Measurements from ENCODE around the gene HIVEP1. TPM values are rescaled to one million over a fixed set of nuclear protein-coding genes. Genes with fewer than 3 reads are reported as not detected.
A peak's percentile ranks its signal among the peaks of the same experiment; 100 is the strongest.

The HIVEP1 gene
- total RNA-seq, 1 donor from 2014 or later, result 37.4 TPM

DNA sequence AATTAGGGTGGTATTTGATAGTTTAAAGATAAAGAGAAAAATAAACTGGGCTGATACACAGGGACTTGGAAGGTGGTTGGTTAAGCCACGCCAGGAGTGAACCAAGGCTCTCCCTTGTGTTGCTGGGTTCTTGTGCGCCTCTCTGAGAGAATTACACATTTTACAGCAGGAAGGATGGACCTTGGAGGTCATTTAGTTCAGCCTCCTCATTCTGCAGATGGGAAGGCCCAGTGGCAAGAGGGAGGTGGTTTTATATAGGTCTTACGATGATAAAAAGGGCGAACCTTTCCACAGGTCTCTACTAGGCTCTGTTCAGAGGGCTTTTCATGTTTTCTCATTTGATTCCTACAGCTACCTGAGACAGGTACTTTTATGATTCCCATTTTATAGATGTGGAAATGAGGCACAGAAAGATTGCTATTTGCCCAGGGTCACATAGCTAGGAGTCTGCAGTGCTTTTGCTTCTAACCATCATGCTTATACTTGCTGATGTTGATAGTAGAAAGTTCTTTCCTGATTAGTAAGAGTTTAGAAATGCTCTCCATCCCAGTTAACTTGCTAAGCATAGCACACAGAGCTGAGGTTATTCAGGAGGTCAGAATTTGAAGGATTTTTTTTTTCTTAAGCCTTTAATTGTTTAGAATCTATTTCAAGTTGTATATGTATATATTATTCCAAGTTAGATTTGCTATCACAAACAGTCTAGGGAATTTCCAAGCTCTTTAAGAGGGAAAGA is 12.8 kb downstream of the HIVEP1 start:
- Mint-ChIP-seq H3K9me3 (peaks cover 6% of the 10 kb centered on the region), H3K4me3 (peak overlapping the region; percentile 4), H3K4me1 (ENCODE audit: unreplicated experiment) (peaks cover 15% of the 10 kb centered on the region), H3K36me3 (peaks cover 59% of the 10 kb centered on the region), H3K27me3 (no peaks in the 10 kb centered on the region), H3K27ac (peak overlapping the region; percentile 44)
- DNase-seq (ENCODE audit: extremely low spot score, unreplicated experiment), result no peak
- TF ChIP-seq, protein P1, sequence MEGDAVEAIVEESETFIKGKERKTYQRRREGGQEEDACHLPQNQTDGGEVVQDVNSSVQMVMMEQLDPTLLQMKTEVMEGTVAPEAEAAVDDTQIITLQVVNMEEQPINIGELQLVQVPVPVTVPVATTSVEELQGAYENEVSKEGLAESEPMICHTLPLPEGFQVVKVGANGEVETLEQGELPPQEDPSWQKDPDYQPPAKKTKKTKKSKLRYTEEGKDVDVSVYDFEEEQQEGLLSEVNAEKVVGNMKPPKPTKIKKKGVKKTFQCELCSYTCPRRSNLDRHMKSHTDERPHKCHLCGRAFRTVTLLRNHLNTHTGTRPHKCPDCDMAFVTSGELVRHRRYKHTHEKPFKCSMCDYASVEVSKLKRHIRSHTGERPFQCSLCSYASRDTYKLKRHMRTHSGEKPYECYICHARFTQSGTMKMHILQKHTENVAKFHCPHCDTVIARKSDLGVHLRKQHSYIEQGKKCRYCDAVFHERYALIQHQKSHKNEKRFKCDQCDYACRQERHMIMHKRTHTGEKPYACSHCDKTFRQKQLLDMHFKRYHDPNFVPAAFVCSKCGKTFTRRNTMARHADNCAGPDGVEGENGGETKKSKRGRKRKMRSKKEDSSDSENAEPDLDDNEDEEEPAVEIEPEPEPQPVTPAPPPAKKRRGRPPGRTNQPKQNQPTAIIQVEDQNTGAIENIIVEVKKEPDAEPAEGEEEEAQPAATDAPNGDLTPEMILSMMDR (conservative IDR thresholded peaks at IDR 0.05), result no peak

DNA sequence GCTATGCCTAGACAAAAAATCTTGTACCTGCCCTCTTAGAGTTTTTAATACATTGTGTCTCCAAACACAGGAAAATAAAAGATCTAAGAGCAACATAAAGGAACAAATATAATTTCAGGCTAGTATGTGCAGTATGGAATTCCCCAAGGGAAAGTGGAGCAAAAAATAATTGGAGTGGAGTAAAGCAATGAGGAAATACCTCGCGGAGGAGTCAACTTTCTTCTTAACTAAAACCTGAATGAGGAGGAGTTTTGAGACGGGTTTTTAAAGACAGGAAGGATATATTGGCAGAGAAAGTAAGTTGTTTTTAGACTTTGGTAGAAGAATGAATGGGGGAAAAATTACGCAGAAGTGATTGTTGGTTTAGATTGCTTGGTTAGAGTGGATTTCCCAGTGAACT is 14.0 kb downstream of the HIVEP1 start:
- H3K4me3 Mint-ChIP-seq, result no peak overlapping the region
- H3K27me3 Mint-ChIP-seq, result no peaks in the 10 kb centered on the region
- peaks cover 15% of the 10 kb centered on the region for H3K9me3 Mint-ChIP-seq
- H3K36me3 Mint-ChIP-seq, result peaks cover 62% of the 10 kb centered on the region
- no peak overlapping the region for H3K27ac Mint-ChIP-seq
- H3K4me1 Mint-ChIP-seq (ENCODE audit: unreplicated experiment), result peaks cover 15% of the 10 kb centered on the region
- DNase-seq (ENCODE audit: extremely low spot score, unreplicated experiment), result no peak
- TF ChIP-seq, protein P1 (conservative IDR thresholded peaks at IDR 0.05), result no peak

DNA sequence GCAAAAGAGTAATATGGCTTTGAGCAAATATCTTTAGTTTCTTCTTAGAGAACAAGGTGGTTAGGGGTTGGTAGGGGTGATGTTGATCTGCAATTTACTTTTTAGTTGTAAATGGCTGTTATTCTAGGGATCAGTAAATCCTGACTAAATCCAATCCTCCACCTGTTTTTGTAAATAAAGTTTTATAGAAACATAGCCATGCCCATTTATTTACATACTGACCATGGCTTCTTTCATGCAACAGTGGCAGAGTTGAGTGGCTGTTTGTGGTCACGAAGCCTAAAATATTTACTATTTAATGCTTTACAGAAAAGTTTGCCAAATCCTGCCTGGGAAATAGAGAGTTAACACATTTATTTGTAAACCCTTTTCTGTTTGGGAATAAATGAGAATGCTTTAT is 14.7 kb downstream of the HIVEP1 start:
- Mint-ChIP-seq H3K4me3 (no peak overlapping the region), H3K9me3 (peaks cover 16% of the 10 kb centered on the region), H3K27ac (no peak overlapping the region), H3K36me3 (peaks cover 62% of the 10 kb centered on the region), H3K27me3 (no peaks in the 10 kb centered on the region), H3K4me1 (ENCODE audit: unreplicated experiment) (peaks cover 15% of the 10 kb centered on the region)
- TF ChIP-seq, protein P1 (conservative IDR thresholded peaks at IDR 0.05), result no peak
- no peak for DNase-seq (ENCODE audit: extremely low spot score, unreplicated experiment)

DNA sequence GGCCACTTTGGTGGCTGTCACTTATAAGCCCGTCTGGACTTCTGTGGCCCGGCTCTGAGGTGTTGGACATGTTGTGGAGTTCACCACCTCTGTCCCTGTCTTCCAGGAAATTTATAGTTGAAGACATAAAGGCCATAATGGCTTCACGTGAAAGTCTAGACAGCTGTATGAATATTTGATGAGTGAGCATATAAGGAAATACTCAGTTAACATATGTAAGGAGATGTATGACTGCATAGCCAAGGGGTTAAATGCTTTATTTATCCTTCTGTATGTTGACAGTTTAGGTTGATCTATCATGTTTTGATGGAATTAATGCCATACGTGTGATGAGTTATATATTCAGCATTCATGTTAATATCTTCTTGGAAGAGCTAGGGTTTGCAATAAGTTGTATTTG is 16.1 kb downstream of the HIVEP1 start:
- TF ChIP-seq, protein P1 (conservative IDR thresholded peaks at IDR 0.05), result no peak
- no peaks in the 10 kb centered on the region for H3K27me3 Mint-ChIP-seq
- no peak overlapping the region for H3K4me3 Mint-ChIP-seq

DNA sequence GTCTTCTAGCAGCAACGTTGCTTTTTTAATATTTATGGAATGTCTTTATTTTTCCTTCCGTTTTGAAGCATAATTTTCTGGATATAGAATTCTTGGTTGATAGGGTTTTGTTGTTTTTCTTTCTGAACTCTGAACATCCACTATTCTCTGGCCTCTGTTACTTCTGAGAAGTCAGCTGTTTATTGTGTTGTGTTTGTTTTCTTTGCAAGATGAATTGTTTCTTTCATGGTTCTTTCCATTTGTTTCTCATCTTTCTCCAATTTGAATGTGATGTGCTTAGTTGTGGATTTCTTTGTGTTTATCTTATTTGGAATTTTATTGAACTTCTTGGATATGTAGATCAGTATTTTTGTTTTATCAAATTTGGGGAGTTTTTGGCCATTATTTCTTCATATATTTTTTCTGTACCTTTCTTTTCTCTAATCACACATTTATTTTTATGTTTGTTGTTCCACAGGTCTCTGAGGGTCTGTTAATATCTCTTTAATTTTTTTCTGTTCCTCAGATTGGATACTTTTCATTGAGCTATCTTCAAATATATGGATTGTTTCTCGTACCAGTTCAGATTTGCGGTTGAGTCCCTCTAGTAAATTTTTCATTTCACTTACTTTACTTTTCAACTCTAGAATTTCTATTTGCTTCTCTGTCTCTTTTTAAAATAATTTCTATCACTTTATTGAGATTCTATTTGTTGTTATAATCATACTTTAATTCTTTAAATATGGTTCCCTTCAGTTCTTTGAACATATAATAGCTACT is 18.0 kb downstream of the HIVEP1 start:
- Mint-ChIP-seq H3K4me1 (ENCODE audit: unreplicated experiment) (peaks cover 22% of the 10 kb centered on the region), H3K9me3 (peaks cover 16% of the 10 kb centered on the region), H3K27me3 (no peaks in the 10 kb centered on the region), H3K27ac (no peak overlapping the region), H3K4me3 (no peak overlapping the region), H3K36me3 (peaks cover 60% of the 10 kb centered on the region)
- TF ChIP-seq, protein P1 (conservative IDR thresholded peaks at IDR 0.05), result no peak
- DNase-seq (ENCODE audit: extremely low spot score, unreplicated experiment), result no peak

More for the DNA sequence above, 16.1 kb downstream of the HIVEP1 start:
- H3K36me3 Mint-ChIP-seq, result peaks cover 68% of the 10 kb centered on the region
- H3K27ac Mint-ChIP-seq, result no peak overlapping the region
- H3K4me1 Mint-ChIP-seq (ENCODE audit: unreplicated experiment), result peaks cover 11% of the 10 kb centered on the region
- DNase-seq (ENCODE audit: extremely low spot score, unreplicated experiment), result no peak
- peaks cover 16% of the 10 kb centered on the region for H3K9me3 Mint-ChIP-seq
